Stomach (tissue), 4 donors: ENCODE measurements around the gene DBX2.

Experiments
- CTCF ChIP-seq, 7 experiments: fragments of 450-650 bp in 4 of 7; fragments of 200-600 bp in 3 of 7; sonication (generic) in 3 of 7; IDR thresholded peaks; one replicate each; pipeline ENCODE4 v1.5.1; 2016 to 2019; ENCODE audit warnings: antibody characterized with exemption in 7 of 7, control low read depth in 2 of 7, mild to moderate bottlenecking in 1 of 7
- EP300 ChIP-seq: sonication (generic); formaldehyde crosslinking; IDR thresholded peaks from one replicate; pipeline ENCODE4 v1.6.1; 2017; ENCODE audit warnings: antibody characterized with exemption
- POLR2A ChIP-seq, 4 donors: fragments of 450-650 bp; IDR thresholded peaks; one replicate each; pipeline ENCODE4 v1.6.1; 2016; ENCODE audit warnings: antibody characterized with exemption in 4 of 4, control low read depth in 2 of 4, mild to moderate bottlenecking in 1 of 4, moderate library complexity in 1 of 4
- POLR2AphosphoS5 ChIP-seq, 3 donors: sonication (generic); formaldehyde crosslinking; IDR thresholded peaks; one replicate each; pipeline ENCODE4 v1.6.1; 2016; ENCODE audit warnings: antibody characterized with exemption in 3 of 3

- TF ChIP-seq CTCF (IDR thresholded peaks at IDR 0.05) (no peak), POLR2AphosphoS5 (IDR thresholded peaks at IDR 0.05) (no peak), POLR2A (IDR thresholded peaks at IDR 0.05) (no peak), EP300 (no peak)
Measured at GRCh38 chr12:45089411-45090075, 38.6 kb upstream of the DBX2 start.
